SU-DHL-6 (cell line): ENCODE results near the gene PRAMEF1.

Experiments used
- H2AFZ ChIP-seq: fragments of 200-600 bp; sonication (generic); 2 replicates; pipeline ENCODE4 v1.6.1; 2014; ENCODE audit warnings: low read depth, mild to moderate bottlenecking, moderate library complexity, mixed read lengths, antibody characterized with exemption, low read length; ENCODE audit not compliant: severe bottlenecking
- H3F3A ChIP-seq: fragments of 200-600 bp; shearing (Covaris generic); 2 replicates; pipeline ENCODE4 v1.6.0; 2016; ENCODE audit warnings: antibody characterized with exemption, mild to moderate bottlenecking; ENCODE audit not compliant: insufficient read depth
- H3K27ac ChIP-seq: fragments of 200-600 bp; sonication (generic); 2 replicates; pipeline ENCODE4 v1.5.1; 2016; ENCODE audit warnings: low read depth, mild to moderate bottlenecking, low read length, moderate library complexity, mixed read lengths
- H3K27me3 ChIP-seq: fragments of 200-600 bp; sonication (generic), shearing (Covaris generic); 2 replicates; pipeline ENCODE4 v1.6.0; 2014; ENCODE audit warnings: mild to moderate bottlenecking, low read length
- H3K36me3 ChIP-seq: fragments of 200-600 bp; sonication (generic); 2 replicates; pipeline ENCODE4 v1.6.1; 2014; ENCODE audit warnings: mild to moderate bottlenecking, low read length, mixed read lengths
- H3K4me2 ChIP-seq: fragments of 300-600, 200-600 bp; shearing (Covaris generic), sonication (generic); 2 replicates; pipeline ENCODE4 v1.6.0; 2014; ENCODE audit warnings: low read length, low read depth, mild to moderate bottlenecking; ENCODE audit not compliant: poor library complexity, severe bottlenecking
- H3K4me3 ChIP-seq: fragments of 200-600 bp; sonication (generic); 2 replicates; pipeline ENCODE4 v1.5.1; 2014; ENCODE audit warnings: antibody characterized with exemption, low read length, mild to moderate bottlenecking, mixed read lengths; ENCODE audit not compliant: insufficient read depth, poor library complexity, severe bottlenecking
- H3K79me2 ChIP-seq: fragments of 200-600 bp; sonication (generic); 2 replicates; pipeline ENCODE4 v1.6.1; 2014; ENCODE audit warnings: mild to moderate bottlenecking, low read length, moderate library complexity; ENCODE audit not compliant: insufficient read depth
- H3K9ac ChIP-seq: fragments of 200-600 bp; sonication (generic); 2 replicates; pipeline ENCODE4 v1.7.0; 2014; ENCODE audit warnings: mild to moderate bottlenecking, low read length
- H3K9me2 ChIP-seq: fragments of 200-600 bp; sonication (generic); replicated peaks from 2 replicates; pipeline ENCODE4 v1.6.1; 2014; ENCODE audit warnings: low read length; ENCODE audit not compliant: insufficient read depth
- H3K9me3 ChIP-seq: fragments of 200-600 bp; sonication (generic); 2 replicates; pipeline ENCODE4 v1.6.1; 2014; ENCODE audit warnings: low read length, mixed read lengths; ENCODE audit not compliant: insufficient read depth
- H4K20me1 ChIP-seq: fragments of 200-600 bp; sonication (generic); 2 replicates; pipeline ENCODE4 v1.6.1; 2014; ENCODE audit warnings: low read depth, mild to moderate bottlenecking, antibody characterized with exemption, low read length, moderate library complexity, mixed read lengths
- EZH2phosphoT487 ChIP-seq: fragments of 200-600 bp; sonication (generic), shearing (Covaris generic); conservative IDR thresholded peaks from 2 replicates; pipeline ENCODE4 v1.6.1; 2018; ENCODE audit warnings: mild to moderate bottlenecking, antibody characterized with exemption, low read length, moderate library complexity, mixed read lengths
- TF ChIP-seq, protein P1 (sequence below): fragments of 200-600 bp; sonication (generic); IDR thresholded peaks from one replicate; pipeline ENCODE4 v1.5.1; 2017; ENCODE audit warnings: antibody characterized with exemption, mild to moderate bottlenecking, low read length, moderate library complexity; ENCODE audit not compliant: insufficient read depth, poor library complexity, severe bottlenecking

PRAMEF1 gene

DNA sequence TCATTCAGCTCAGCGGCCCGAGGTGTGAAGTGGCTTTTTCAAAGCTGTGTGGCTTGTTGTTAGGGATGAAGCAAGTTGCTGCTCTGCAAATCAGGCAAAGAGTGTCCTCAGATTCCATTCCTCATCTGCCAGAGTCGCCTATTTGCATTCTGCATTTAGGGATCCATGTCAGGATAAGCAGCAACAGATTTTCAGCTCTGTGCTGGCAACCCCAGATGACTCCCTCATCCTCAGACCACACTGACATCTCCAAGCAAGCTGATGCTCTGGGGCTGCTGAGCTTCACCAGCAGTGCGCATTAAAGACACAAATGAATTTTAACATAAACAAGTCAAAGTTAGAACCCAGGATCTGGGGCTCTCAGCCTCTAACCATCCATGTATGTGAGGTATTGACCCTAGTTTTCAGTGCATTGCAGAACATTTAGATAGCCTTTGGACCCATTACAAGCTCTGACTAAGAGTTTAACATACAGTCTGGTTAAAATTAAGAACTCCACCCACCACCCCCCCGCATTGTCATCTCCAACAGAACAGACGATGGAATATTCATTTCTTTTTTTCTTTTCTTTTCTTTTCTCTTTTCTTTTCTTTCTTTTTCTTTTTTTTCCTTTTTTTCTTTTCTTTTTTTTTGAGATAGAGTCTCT, 34.3 kb upstream of the PRAMEF1 start:
- Histone ChIP-seq H3F3A (no peaks in the 10 kb centered on the region), H3K4me2 (no peak overlapping the region), H3K9ac (no peak overlapping the region), H3K36me3 (no peaks in the 10 kb centered on the region), H3K27ac (no peak overlapping the region), H3K9me2 (no peaks in the 10 kb centered on the region), H3K9me3 (no peaks in the 10 kb centered on the region), H3K27me3 (no peaks in the 10 kb centered on the region), H3K4me3 (no peak overlapping the region), H3K79me2 (no peaks in the 10 kb centered on the region), H2AFZ (no peak overlapping the region), H4K20me1 (no peaks in the 10 kb centered on the region)
- TF ChIP-seq, protein P1, sequence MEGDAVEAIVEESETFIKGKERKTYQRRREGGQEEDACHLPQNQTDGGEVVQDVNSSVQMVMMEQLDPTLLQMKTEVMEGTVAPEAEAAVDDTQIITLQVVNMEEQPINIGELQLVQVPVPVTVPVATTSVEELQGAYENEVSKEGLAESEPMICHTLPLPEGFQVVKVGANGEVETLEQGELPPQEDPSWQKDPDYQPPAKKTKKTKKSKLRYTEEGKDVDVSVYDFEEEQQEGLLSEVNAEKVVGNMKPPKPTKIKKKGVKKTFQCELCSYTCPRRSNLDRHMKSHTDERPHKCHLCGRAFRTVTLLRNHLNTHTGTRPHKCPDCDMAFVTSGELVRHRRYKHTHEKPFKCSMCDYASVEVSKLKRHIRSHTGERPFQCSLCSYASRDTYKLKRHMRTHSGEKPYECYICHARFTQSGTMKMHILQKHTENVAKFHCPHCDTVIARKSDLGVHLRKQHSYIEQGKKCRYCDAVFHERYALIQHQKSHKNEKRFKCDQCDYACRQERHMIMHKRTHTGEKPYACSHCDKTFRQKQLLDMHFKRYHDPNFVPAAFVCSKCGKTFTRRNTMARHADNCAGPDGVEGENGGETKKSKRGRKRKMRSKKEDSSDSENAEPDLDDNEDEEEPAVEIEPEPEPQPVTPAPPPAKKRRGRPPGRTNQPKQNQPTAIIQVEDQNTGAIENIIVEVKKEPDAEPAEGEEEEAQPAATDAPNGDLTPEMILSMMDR, result no peak
- no peak for TF ChIP-seq EZH2phosphoT487

DNA sequence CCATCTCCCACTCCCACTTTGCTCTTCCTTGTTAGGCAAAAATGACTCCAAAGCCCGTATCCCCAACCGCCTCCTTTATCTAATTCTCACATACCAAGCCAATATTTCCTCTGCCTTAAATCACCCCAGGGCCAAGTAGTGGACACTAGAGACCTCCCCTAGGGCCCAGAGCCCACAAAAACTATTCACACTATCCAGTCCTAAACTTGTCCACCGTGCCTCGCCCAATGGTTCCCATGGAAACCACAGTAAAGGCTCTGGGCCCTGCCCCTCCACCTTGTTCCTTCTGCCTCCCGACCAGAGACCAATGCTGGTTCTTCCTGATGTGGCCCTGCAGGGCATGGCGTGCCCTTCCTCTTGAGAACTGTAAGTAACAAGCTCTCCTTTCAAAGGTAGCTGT, 33.4 kb upstream of the PRAMEF1 start:
- no peaks in the 10 kb centered on the region for H3K36me3 ChIP-seq
- TF ChIP-seq, protein P1, result no peak
- TF ChIP-seq EZH2phosphoT487, result no peak
- no peak overlapping the region for H3K27ac ChIP-seq
- H3K9me3 ChIP-seq, result no peaks in the 10 kb centered on the region
- no peaks in the 10 kb centered on the region for H3K79me2 ChIP-seq
- no peak overlapping the region for H3K9ac ChIP-seq
- H3K4me3 ChIP-seq, result no peak overlapping the region
- H3K4me2 ChIP-seq, result no peak overlapping the region
- no peaks in the 10 kb centered on the region for H3K9me2 ChIP-seq
- no peaks in the 10 kb centered on the region for H3F3A ChIP-seq
- no peak overlapping the region for H2AFZ ChIP-seq
- H3K27me3 ChIP-seq, result no peaks in the 10 kb centered on the region
- H4K20me1 ChIP-seq, result no peaks in the 10 kb centered on the region

DNA sequence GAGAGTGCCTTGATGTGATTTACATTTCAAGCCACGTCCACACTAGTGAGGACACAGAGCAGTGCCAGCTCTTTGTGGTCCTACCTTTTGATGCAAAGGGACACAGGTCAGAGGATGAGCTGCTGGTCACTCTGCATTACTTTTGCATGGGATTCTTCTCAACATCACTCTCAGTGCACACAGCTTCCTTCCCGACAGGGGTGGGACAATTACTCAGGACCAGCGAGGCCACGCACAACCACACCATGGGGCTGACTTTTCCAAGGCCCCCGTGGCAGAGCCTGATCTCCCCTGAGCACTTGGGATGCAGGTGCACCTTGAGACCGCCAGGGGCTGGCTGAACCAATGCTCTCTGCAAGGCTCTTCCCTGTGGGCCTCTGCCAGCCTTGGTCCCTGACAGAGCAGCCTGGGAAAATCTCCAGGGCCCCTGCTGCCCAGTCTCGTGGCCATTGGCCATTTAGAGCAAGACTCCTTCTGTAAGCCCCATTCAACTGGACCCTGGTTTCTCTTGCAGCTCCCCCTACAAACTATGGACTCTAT, 30.9 kb upstream of the PRAMEF1 start:
- H2AFZ ChIP-seq, result no peak overlapping the region
- H3K27me3 ChIP-seq, result no peaks in the 10 kb centered on the region
- no peak overlapping the region for H3K27ac ChIP-seq
- no peaks in the 10 kb centered on the region for H3K36me3 ChIP-seq
- no peak overlapping the region for H3K9ac ChIP-seq
- no peaks in the 10 kb centered on the region for H3K79me2 ChIP-seq
- no peaks in the 10 kb centered on the region for H3K9me3 ChIP-seq
- H3K4me3 ChIP-seq, result no peak overlapping the region
- H3K4me2 ChIP-seq, result no peak overlapping the region
- H3F3A ChIP-seq, result no peaks in the 10 kb centered on the region
- no peaks in the 10 kb centered on the region for H4K20me1 ChIP-seq
- TF ChIP-seq, protein P1, result no peak
- H3K9me2 ChIP-seq, result no peaks in the 10 kb centered on the region
